AG04449 (cell line): ENCODE data around the gene KIF26B.

Experiments
- CTCF ChIA-PET: fragments of 350-600 bp; formaldehyde crosslinking; extraction: SDS; loops from one replicate; lab custom pipeline; 2021; ENCODE audit warnings: antibody characterized with exemption; lab: Yijun Ruan, JAX
- POLR2A ChIA-PET: fragments of 400-600, 350-600 bp; formaldehyde crosslinking; extraction: SDS; loops from one replicate; lab custom pipeline; 2020; ENCODE audit warnings: antibody characterized with exemption, inconsistent platforms; lab: Yijun Ruan, JAX
- DNase-seq: peaks from one replicate; pipeline ENCODE4 v3.0.0-alpha.2; 2010; ENCODE audit warnings: low read depth, low spot score
- H3K4me3 ChIP-seq: 2 replicates; pipeline ENCODE4 v1.5.1; 2011; ENCODE audit warnings: low read depth, mild to moderate bottlenecking, control low read depth, low read length
- CTCF ChIP-seq: IDR thresholded peaks from one replicate; pipeline ENCODE4 v1.5.1; 2011; ENCODE audit warnings: mild to moderate bottlenecking, moderate library complexity, low read length, control low read depth, inconsistent platforms; ENCODE audit not compliant: insufficient read depth; ENCODE audit errors: missing control alignments

The KIF26B gene

GRCh38 chr1:245546875-245547274 is 392.1 kb downstream of the KIF26B start:
- H3K4me3 ChIP-seq, result no peak overlapping the region
- DNase-seq, result no peak
- ChIA-PET POLR2A (no interaction called here), CTCF (no interaction called here)
- no peak for TF ChIP-seq CTCF

DNA sequence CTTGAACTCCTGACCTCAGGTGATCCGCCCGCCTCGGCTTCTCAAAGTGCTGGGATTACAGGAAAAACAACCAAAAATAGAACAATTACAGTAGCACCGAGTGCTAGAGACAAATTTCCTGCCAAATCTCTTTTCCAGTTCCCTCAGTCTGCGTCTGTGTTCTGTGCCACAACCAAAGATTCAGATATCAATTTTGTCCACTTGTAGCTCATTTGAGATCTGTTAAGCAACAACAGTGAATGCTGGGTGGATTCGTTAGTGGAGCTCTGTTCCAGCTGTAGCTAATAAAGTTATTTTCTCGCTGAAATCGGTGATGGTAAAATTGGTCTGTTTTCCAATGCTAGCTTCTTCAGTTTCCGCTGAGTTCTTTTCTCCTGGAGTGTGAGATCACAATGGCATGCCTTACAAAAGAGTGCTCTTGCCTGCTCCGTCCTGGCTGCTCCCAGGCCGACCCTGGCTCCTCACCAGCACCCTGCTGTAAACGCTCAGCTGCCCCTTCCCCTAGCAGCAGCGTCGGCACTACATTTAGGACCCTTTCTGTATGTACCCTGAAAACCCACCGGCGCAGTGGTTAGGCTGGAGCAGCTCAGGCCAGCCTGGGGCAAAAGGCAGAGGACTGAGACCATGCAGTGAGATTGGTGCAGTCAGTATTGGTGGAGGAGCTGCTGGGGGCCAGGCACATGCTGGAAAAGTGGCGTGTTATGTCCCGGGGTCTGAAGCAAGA is 395.4 kb downstream of the KIF26B start:
- CTCF ChIA-PET, result no interaction called here
- no peak for DNase-seq
- POLR2A ChIA-PET, result interaction anchor here (0.6 kb wide), 1 partner anchor 38 kb away, joined by 3 read pairs; no protein-coding TSS in a partner anchor
- no peak for TF ChIP-seq CTCF
- H3K4me3 ChIP-seq, result no peak overlapping the region

GRCh38 chr1:245550720-245551043 is 395.9 kb downstream of the KIF26B start:
- no peak for DNase-seq
- CTCF ChIA-PET, result no interaction called here
- no peak for TF ChIP-seq CTCF
- H3K4me3 ChIP-seq, result no peak overlapping the region
- POLR2A ChIA-PET, result no interaction called here

- POLR2A ChIA-PET, result no interaction called here
- CTCF ChIA-PET, result no interaction called here
- DNase-seq, result no peak
- no peak overlapping the region for H3K4me3 ChIP-seq
- no peak for TF ChIP-seq CTCF
These were observed 396.8 kb downstream of the KIF26B start for GRCh38 chr1:245551536-245551935.

GRCh38 chr1:245552331-245552730 is 397.5 kb downstream of the KIF26B start:
- ChIA-PET POLR2A (no interaction called here), CTCF (interaction anchor here (0.6 kb wide), 1 partner anchor 370 kb away, joined by 3 read pairs; no protein-coding TSS in a partner anchor)
- no peak for DNase-seq
- no peak for TF ChIP-seq CTCF
- H3K4me3 ChIP-seq, result no peak overlapping the region

DNA sequence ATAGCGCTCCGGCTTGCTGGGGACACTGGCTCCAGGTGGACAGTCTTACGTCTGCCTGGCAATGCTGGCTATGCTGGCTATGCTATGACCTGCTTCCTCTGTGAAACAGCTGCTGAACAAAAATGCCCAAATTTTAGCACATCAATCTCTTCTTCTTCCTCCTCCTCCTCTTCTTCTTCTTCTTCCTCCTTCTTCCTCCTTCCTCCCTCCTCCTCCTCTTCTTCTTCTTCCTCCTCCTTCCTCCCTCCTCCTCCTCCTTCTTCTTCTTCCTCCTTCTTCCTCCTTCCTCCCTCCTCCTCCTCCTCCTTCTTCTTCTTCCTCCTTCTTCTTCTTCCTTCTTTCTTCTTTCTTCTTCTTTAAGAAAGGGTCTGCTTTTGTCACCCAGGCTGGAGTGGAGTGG is 401.3 kb downstream of the KIF26B start:
- POLR2A ChIA-PET, result no interaction called here
- DNase-seq, result no peak
- H3K4me3 ChIP-seq, result no peak overlapping the region
- TF ChIP-seq CTCF, result no peak
- CTCF ChIA-PET, result no interaction called here
